IPS DF 19.7 (cell line): Measurements from ENCODE around the gene PMPCA.
A peak's percentile ranks its signal among the peaks of the same experiment; 100 is the strongest.

Experiments
- DNase-seq: peaks from one replicate; pipeline ENCODE4 v3.0.0-alpha.2; 2013; ENCODE audit warnings: low read depth, low spot score

PMPCA gene

GRCh38 chr9:136410500-136411287 is at the start of gene PMPCA, which contains the start of gene ENTR1:
Gene PMPCA (plus strand): TSS chr9:136410658. CDS start chr9:136410669, 11 bp downstream.
Gene ENTR1 (minus strand): TSS chr9:136410614. CDS start chr9:136410397, 217 bp downstream.
- peak; percentile 48 for DNase-seq

DNA sequence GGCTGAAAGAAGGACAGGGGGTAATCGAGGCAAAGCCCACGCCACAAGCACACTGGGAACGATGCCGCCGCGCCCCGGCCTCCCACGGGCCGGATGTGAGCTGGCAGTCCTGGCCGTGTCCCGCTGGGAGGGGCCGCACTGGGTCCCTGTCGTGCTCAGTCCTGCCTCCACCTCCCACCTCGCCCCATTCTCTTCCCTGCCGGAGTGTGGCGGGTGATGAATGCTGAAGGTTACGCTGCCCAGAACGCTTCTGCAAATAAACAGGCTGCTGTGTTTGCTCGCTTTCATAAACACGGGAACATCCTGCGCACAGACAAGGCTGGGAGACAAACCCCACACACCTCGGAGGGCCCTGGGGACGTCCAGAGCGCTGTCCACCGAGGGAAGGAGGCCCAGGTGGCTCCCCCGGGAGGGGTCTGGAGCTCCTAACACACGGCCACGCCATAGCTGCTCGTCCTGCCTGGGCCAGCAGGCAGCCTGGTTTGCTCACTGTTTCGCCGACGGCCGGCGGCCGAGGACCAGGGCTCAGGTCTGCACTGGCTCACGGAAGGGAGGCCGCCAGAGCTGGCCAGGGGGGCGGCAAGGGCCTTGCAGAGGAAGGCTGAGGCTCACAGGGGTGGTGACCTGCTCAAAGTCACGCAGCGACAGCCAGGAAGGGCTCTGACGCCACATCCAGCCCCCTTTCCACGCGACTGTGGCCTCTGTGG is 49.3 kb upstream of the PMPCA start:
- DNase-seq = no peak

GRCh38 chr9:136361754-136362449 is 48.6 kb upstream of the PMPCA start:
- no peak for DNase-seq

DNA sequence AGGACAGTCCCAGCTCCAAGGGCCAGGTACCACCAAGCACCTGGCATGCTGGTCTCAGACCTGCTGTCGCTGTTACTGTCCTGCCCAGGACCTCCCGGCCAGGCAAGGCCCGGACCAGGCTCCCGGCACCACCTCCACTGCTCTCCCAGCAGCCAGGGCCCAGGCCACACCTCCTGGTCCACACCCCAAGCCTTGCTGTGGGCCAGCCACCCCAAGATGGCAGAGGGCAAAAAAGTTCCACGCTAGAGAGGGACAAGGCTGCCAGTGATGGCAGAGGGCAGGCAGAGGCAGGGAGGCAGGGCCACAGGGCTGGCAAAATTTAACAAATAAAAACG is 48.0 kb upstream of the PMPCA start:
- DNase-seq = no peak

GRCh38 chr9:136363106-136363948 is 47.1 kb upstream of the PMPCA start, which contains the start of gene DNLZ:
Gene DNLZ (minus strand): TSS chr9:136363744. CDS start chr9:136363714, 30 bp downstream.
- no peak for DNase-seq

- DNase-seq = no peak
Measured at GRCh38 chr9:136363949-136364748, 46.3 kb upstream of the PMPCA start.

- DNase-seq = no peak
Measured at GRCh38 chr9:136364942-136365774, 45.3 kb upstream of the PMPCA start.

DNA sequence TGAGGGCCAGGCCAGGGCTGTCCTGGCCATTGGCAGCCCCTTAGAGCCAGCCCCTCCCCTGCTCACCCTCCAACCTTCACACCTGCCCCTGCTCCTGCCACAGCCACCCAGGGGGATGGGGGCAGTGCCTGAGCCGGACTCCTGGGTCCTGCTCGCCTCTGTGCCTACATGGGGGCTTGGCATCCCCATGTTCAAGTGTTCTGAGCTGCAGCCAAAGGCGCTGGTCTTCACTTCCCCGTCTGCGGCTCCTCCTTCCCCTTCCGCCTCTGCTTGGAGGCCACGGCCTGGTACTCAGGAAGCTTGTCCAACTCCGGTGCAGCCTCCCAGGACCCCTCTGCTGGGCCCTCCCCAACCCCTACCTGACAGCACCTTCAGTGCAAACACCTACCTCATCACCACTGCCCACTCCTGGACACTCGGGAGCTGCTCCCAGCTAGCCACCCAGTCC is 44.7 kb upstream of the PMPCA start:
- DNase-seq = no peak

GRCh38 chr9:136366826-136367225 is 43.6 kb upstream of the PMPCA start:
- DNase-seq = no peak

- no peak for DNase-seq
Measured at GRCh38 chr9:136367296-136368145, 42.9 kb upstream of the PMPCA start.

- DNase-seq = no peak
Measured at GRCh38 chr9:136368190-136368589, 42.3 kb upstream of the PMPCA start.

- DNase-seq = no peak
Measured at GRCh38 chr9:136370037-136370436, 40.4 kb upstream of the PMPCA start.

- DNase-seq = no peak
Measured at GRCh38 chr9:136370687-136371532, 39.5 kb upstream of the PMPCA start.

- no peak for DNase-seq
Measured at GRCh38 chr9:136371533-136371880, 39.0 kb upstream of the PMPCA start.

DNA sequence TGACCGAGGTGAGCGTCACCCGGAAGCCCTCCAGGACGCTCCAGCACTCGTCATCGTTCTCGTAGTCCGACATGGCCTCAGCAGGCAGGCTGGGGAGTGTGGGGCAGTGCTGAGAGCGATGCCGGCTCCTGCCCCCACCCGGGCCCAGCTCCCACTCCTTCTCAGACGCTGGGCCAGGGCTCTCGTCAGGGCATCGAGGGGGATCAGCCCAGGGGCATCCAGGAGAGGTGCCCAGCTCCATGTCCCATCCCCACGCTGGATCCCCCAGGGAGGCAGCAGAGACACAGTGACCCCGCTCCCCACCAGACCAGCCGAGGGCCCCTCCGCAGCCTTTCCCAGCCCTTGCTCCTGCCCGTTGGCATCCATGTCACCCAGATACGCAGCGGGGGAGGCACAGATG is 38.5 kb upstream of the PMPCA start:
- no peak for DNase-seq

DNA sequence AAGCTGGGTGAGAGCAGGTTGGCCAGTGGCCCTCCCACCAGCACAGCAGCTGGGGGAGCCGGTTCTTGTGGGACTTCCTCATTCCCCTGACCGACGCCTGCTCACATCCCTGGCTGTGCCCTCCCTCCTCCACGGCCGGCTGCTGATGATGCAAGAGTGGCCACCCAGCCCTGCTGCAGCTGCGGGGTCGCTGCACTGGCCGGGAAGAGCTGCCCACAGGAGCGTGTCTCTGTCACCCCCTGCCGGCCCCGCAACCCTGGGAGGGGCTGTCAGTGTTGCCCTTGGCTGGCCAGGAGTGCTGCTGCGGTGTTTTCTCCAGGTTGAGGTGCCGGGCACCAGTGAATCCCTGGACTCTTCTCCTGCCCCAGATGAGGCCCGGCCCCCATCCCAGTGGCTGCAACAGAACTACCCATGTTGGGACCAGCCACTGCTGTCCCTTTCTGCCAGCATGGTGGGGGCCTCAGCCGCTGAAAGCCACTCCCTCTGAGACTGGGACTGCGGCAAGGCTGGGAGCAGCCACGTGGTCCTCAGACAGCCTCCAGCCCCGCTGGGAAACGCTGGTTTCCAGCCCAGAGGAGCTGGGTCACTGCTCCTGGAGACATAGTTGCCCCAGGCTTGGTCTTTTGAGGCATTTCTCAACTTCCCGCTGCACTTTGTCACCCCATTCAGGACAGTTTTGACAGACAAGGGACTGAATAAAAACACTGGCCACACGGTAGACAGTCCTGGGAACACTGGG is 37.7 kb upstream of the PMPCA start:
- no peak for DNase-seq
